IMR-90 (cell line): Measurements from ENCODE around the gene SERPINF2. TPM values are rescaled to one million over a fixed set of nuclear protein-coding genes. Genes with fewer than 3 reads are reported as not detected.

Experiments used
- ATAC-seq: fragments of 200-7000 bp; cut with Tn5 transposase; 2 replicates; pipeline ENCODE4 v1.9.1; 2020; ENCODE audit warnings: low read depth, mild to moderate bottlenecking, moderate library complexity
- BruUV-seq: library from RNA; stranded (reverse); fragments of 400-500 nt; replicated peaks from 2 replicates; lab custom pipeline; 2021; lab: Mats Ljungman, UMichigan
- CTCF ChIA-PET: fragments of 300-600 bp; formaldehyde crosslinking; extraction: SDS; loops from one replicate; lab custom pipeline; 2021; ENCODE audit warnings: antibody characterized with exemption; lab: Yijun Ruan, JAX
- POLR2A ChIA-PET: fragments of 300-600 bp; sonication (Branson Sonifier 250); formaldehyde crosslinking; loops from one replicate; lab custom pipeline; 2022; ENCODE audit warnings: antibody characterized with exemption; ENCODE audit not compliant: unreplicated experiment; lab: Charles Lee
- DNase-seq: peaks from one replicate; pipeline ENCODE4 v3.0.0; 2013
- H2AFZ ChIP-seq: replicated peaks from 2 replicates; pipeline ENCODE3; 2013; ENCODE audit warnings: low read length, mild to moderate bottlenecking; ENCODE audit not compliant: poor library complexity
- H2AK5ac ChIP-seq: 2 replicates; pipeline ENCODE4 v1.6.1; 2013; ENCODE audit warnings: low read depth, low read length, inconsistent platforms
- H2AK9ac ChIP-seq: replicated peaks from 2 replicates; pipeline ENCODE3; 2013; ENCODE audit warnings: mild to moderate bottlenecking, low read depth, low read length, moderate library complexity; ENCODE audit not compliant: poor library complexity
- H2BK120ac ChIP-seq: 2 replicates; pipeline ENCODE4 v1.6.1; 2013; ENCODE audit warnings: low read depth, low read length, inconsistent platforms
- H2BK15ac ChIP-seq: 3 replicates; pipeline ENCODE4 v1.6.1; 2013; ENCODE audit warnings: low read depth, low read length, inconsistent platforms
- H2BK20ac ChIP-seq: 2 replicates; pipeline ENCODE4 v1.6.1; 2013; ENCODE audit warnings: low read depth, mild to moderate bottlenecking, inconsistent platforms, low read length, moderate library complexity
- H2BK5ac ChIP-seq: 2 replicates; pipeline ENCODE4 v1.6.1; 2013; ENCODE audit warnings: mild to moderate bottlenecking, low read depth, low read length, inconsistent platforms; ENCODE audit not compliant: poor library complexity, severe bottlenecking
- H3K14ac ChIP-seq: replicated peaks from 2 replicates; pipeline ENCODE4 v1.6.1; 2013; ENCODE audit warnings: low read depth, low read length, inconsistent platforms
- H3K18ac ChIP-seq: 2 replicates; pipeline ENCODE4 v1.6.1; 2013; ENCODE audit warnings: low read depth, low read length, control low read depth
- H3K23ac ChIP-seq: 2 replicates; pipeline ENCODE4 v1.6.1; 2013; ENCODE audit warnings: low read depth, low read length, inconsistent platforms
- H3K27ac ChIP-seq: 2 replicates; pipeline ENCODE4 v1.5.1; 2013; ENCODE audit warnings: mild to moderate bottlenecking, control low read depth, low read length; ENCODE audit not compliant: insufficient read depth
- H3K27me3 ChIP-seq: 2 replicates; pipeline ENCODE4 v1.6.1; 2013; ENCODE audit warnings: low read length; ENCODE audit not compliant: control insufficient read depth, insufficient read depth
- H3K36me3 ChIP-seq: 2 replicates; pipeline ENCODE4 v1.6.1; 2013; ENCODE audit warnings: low read length, mixed read lengths; ENCODE audit not compliant: control insufficient read depth, insufficient read depth
- H3K4ac ChIP-seq: 2 replicates; pipeline ENCODE4 v1.6.1; 2013; ENCODE audit warnings: low read depth, low read length, inconsistent platforms
- H3K4me1 ChIP-seq: 2 replicates; pipeline ENCODE4 v1.6.1; 2013; ENCODE audit warnings: low read length, mixed read lengths; ENCODE audit not compliant: control insufficient read depth, insufficient read depth
- H3K4me2 ChIP-seq: 2 replicates; pipeline ENCODE4 v1.6.1; 2013; ENCODE audit warnings: low read depth, mild to moderate bottlenecking, control low read depth, low read length, moderate library complexity
- H3K4me3 ChIP-seq: 2 replicates; pipeline ENCODE4 v1.5.1; 2013; ENCODE audit warnings: low read depth, mild to moderate bottlenecking, control low read depth, low read length, moderate library complexity; ENCODE audit not compliant: insufficient read depth
- H3K56ac ChIP-seq: 2 replicates; pipeline ENCODE4 v1.6.1; 2013; ENCODE audit warnings: low read length, inconsistent platforms; ENCODE audit not compliant: insufficient read depth; ENCODE audit errors: extremely low read depth
- H3K79me1 ChIP-seq, 2 experiments: 2 replicates each; pipeline ENCODE4 v1.6.1; 2013; ENCODE audit warnings: low read length in 2 of 2, inconsistent platforms in 1 of 2, low read depth in 1 of 2
- H3K9ac ChIP-seq: 2 replicates; pipeline ENCODE4 v1.6.1; 2013; ENCODE audit warnings: low read depth, low read length, control low read depth
- H3K9me1 ChIP-seq: 2 replicates; pipeline ENCODE4 v1.6.1; 2013; ENCODE audit warnings: low read length, inconsistent platforms; ENCODE audit not compliant: insufficient read depth
- H3K9me3 ChIP-seq: 2 replicates; pipeline ENCODE4 v1.6.1; 2013; ENCODE audit warnings: low read length; ENCODE audit not compliant: control insufficient read depth, insufficient read depth
- H4K20me1 ChIP-seq: 2 replicates; pipeline ENCODE4 v1.6.1; 2013; ENCODE audit warnings: low read length, inconsistent platforms; ENCODE audit not compliant: insufficient read depth
- H4K5ac ChIP-seq: 2 replicates; pipeline ENCODE4 v1.6.1; 2013; ENCODE audit warnings: mild to moderate bottlenecking, low read depth, low read length, control low read depth
- H4K8ac ChIP-seq, 2 experiments: 2 replicates each; pipeline ENCODE4 v1.6.1; 2013; ENCODE audit warnings: low read depth in 2 of 2, low read length in 2 of 2, control low read depth in 1 of 2, inconsistent platforms in 1 of 2
- H4K91ac ChIP-seq: 2 replicates; pipeline ENCODE4 v1.6.1; 2013; ENCODE audit warnings: low read depth, low read length, inconsistent platforms; ENCODE audit not compliant: insufficient read depth
- BHLHE40 ChIP-seq: fragments of 150-350 bp; IDR thresholded peaks from 2 replicates; pipeline ENCODE4 v1.6.1; 2016; ENCODE audit warnings: mild to moderate bottlenecking, low read depth, low read length
- CEBPB ChIP-seq: IDR thresholded peaks from 2 replicates; pipeline ENCODE4 v1.6.1; 2012; ENCODE audit warnings: low read depth, low read length, improper control_type of control experiment
- CHD1 ChIP-seq: IDR thresholded peaks from 2 replicates; pipeline ENCODE4 v1.6.1; 2012; ENCODE audit warnings: low read depth, low read length, improper control_type of control experiment
- MXI1 ChIP-seq: IDR thresholded peaks from 2 replicates; pipeline ENCODE4 v1.6.1; 2012; ENCODE audit warnings: low read depth, mild to moderate bottlenecking, low read length, moderate library complexity, borderline replicate concordance
- POLR2A ChIP-seq: IDR thresholded peaks from 2 replicates; pipeline ENCODE4 v1.6.1; 2012; ENCODE audit warnings: mild to moderate bottlenecking, low read depth, low read length
- RCOR1 ChIP-seq: IDR thresholded peaks from 2 replicates; pipeline ENCODE4 v1.6.1; 2012; ENCODE audit warnings: mild to moderate bottlenecking, low read length, improper control_type of control experiment; ENCODE audit not compliant: insufficient replicate concordance
- USF2 ChIP-seq: fragments of 150-350 bp; IDR thresholded peaks from 2 replicates; pipeline ENCODE4 v1.6.1; 2017; ENCODE audit warnings: mild to moderate bottlenecking, antibody characterized with exemption, low read length, low read depth
- WGBS, 2 experiments: methylation state at CpG; one replicate each; pipeline versions ENCODE4 v1.1.5 to v1.1.7; 2013; ENCODE audit warnings: missing lambda C conversion rate in 2 of 2; ENCODE audit not compliant: insufficient read length in 1 of 2; ENCODE audit errors: extremely low coverage in 2 of 2; 5-methylcytosine and 5-hydroxymethylcytosine counted together
- dilution Hi-C: fragments of 300-500 bp; cut with HindIII; formaldehyde crosslinking; loops from one replicate; pipeline ENCODE4 v1.14.3; 2018; ENCODE audit warnings: low sequenced_read_pairs; ENCODE audit not compliant: unreplicated experiment
- in situ Hi-C: fragments of 300-500 bp; cut with MboI; formaldehyde crosslinking; loops from 3 replicates; pipeline ENCODE4 v1.14.3; 2019; ENCODE audit warnings: low sequenced_read_pairs, inconsistent platforms, mixed read lengths
- intact Hi-C: fragments of 100-400 bp; cut with micrococcal nuclease; formaldehyde crosslinking; loops from 2 replicates; pipeline ENCODE4 v1.10.0; 2022
- polyA plus RNA-seq, 3 experiments: library from polyadenylated mRNA; depleted of rRNA; stranded (reverse); fragments of >200 nt; gene quantifications; 2 replicates each; pipeline ENCODE4 v1.2.3, GENCODE V29; 2012; ENCODE audit warnings: low replicate concordance in 1 of 3
- total RNA-seq: library from RNA; depleted of rRNA; stranded (reverse); fragments of >200 nt; gene quantifications from 2 replicates; pipeline ENCODE4 v1.2.3, GENCODE V29; 2012

Gene SERPINF2
- total and polyA plus RNA-seq, 2 of the 4 experiments (the other 2 are of a cell fraction) = not detected

- H3K79me1 ChIP-seq = no peaks in the 10 kb centered on the region
- WGBS, 2 experiments = 80% methylated on average over 3 of the region's 22 CpGs; no CpG with 5 or more reads in 1 of the 2 experiments
- peaks cover 6% of the 10 kb centered on the region; the same call in 1 of the 2 replicates for H3K9me3 ChIP-seq
- no peak overlapping the region for H3K56ac ChIP-seq
- H2BK15ac ChIP-seq = no peak overlapping the region
- ChIA-PET POLR2A (no interaction called here), CTCF (no interaction called here)
- no peak overlapping the region for H3K18ac ChIP-seq
- H2AK9ac ChIP-seq = no peak overlapping the region
- H4K20me1 ChIP-seq = no peaks in the 10 kb centered on the region
- H3K27me3 ChIP-seq = peaks cover 2% of the 10 kb centered on the region; the same call in 1 of the 2 replicates
- no peaks in the 10 kb centered on the region; the same call in 1 of the 2 replicates for H3K4me1 ChIP-seq
- H3K9me1 ChIP-seq = no peaks in the 10 kb centered on the region
- H3K4me3 ChIP-seq = no peak overlapping the region
- no peak overlapping the region for H2AK5ac ChIP-seq
- ATAC-seq = no peak
- H2AFZ ChIP-seq = no peak overlapping the region
- no peak overlapping the region for H2BK120ac ChIP-seq
- no peaks in the 10 kb centered on the region for H3K36me3 ChIP-seq
- no peak overlapping the region for H3K27ac ChIP-seq
- H4K5ac ChIP-seq = no peak overlapping the region
- in situ Hi-C loops = no loop called here
- H2BK20ac ChIP-seq = no peak overlapping the region
- dilution Hi-C loops = no loop called here
- no peak overlapping the region for H3K4ac ChIP-seq
- no peak for DNase-seq
- no peak overlapping the region for H3K23ac ChIP-seq
- no TSS peak for BruUV-seq
- intact Hi-C loops = no loop called here
- TF ChIP-seq USF2 (no peak), POLR2A (no peak), CHD1 (no peak), BHLHE40 (no peak), CEBPB (no peak), RCOR1 (no peak), MXI1 (no peak)
- H2BK5ac ChIP-seq = no peak overlapping the region
- H4K91ac ChIP-seq = no peak overlapping the region
- no peak overlapping the region for H3K14ac ChIP-seq
- H3K4me2 ChIP-seq = no peak overlapping the region
- H4K8ac ChIP-seq = no peak overlapping the region
- no peak overlapping the region for H3K9ac ChIP-seq
These were observed 4.4 kb downstream of the SERPINF2 start for GRCh38 chr17:1746975-1747543.
